IPS DF 4.7 (cell line): ENCODE measurements around the gene SKIL.

Source experiments
- DNase-seq: peaks from one replicate; pipeline ENCODE4 v3.0.0-alpha.2; 2013; ENCODE audit warnings: low spot score; ENCODE audit errors: extremely low read depth

Gene SKIL

DNA sequence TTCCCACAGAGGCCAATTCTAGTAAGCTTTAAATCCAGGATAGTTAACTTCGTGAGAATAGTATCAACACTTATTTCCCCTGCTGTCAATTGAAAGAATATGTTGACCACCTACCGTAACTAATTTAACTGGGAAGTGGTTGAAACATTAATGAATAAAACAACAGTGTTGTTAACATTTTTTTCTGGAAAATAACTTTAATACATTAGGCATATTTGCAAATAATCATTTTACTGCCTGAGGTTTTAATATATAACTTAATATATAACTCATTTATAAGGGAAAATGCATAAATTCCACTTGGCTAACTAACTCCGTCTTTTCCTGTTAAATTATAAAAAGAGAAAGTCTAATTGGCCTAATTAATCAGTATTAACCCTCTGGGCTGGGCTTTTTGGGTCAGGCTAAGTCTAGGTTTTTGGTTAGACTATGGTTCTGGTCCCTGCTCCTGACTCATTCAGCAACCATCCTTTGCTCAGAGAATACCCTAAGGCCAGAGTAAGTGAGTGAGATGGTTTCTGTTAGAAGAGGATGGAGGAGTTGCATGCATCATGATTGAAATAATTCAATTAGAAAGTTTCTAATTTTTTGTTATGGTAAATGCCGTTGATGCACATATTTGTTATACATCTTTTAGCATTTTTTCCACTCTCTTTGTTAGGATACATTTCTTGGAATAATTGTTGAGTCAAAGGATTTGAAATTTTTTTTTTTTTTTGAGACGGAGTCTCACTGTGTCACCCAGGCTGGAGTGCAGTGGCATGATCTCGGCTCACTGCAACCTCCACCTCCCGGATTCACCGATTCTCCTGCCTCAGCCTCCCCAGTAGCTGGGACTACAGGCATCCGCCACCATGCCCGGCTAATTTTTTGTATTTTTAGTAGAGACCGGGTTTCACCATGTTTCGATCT is 10.8 kb upstream of the SKIL start:
- no peak for DNase-seq

DNA sequence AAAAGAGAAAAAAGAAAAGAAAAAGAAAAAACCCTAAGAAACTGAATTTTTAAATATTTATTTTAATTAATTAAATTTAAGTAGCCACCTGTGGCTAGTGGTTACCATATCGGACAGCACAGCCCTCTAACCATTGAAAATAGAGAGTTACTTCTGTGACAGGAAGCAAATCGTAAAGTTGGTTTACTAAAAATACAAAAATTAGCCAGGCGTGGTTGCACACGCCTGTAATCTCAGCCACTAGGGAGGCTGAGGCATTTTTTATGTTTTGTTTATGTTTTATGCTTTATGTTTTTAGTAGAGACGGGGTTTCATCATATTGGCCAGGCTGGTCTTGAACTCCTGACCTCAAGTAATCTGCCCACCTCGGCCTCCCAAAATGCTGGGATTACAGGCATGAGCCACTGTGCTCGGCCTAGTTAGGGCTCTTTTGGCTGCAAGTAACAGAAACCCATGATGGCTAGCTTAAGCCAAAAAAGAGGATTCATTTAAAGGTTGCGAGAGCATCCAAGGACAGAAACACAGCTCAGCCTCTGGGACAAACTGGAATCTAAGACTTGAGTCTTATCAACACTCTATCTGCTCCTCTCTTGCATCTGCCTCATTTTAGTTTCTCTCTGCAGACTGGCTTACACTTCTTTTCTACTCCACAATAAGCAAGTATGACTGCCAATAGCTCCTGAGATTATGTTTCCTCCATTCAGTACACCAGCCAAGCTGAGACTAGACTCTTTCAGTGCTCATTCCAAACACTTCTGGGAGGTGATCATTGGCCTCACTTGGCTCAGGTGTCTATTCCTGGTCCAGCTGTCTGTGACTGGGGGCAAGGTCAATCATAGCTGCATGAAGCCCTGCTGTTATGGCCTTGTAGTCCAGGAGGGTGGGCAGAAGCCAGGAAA is 6.8 kb upstream of the SKIL start:
- no peak for DNase-seq

DNA sequence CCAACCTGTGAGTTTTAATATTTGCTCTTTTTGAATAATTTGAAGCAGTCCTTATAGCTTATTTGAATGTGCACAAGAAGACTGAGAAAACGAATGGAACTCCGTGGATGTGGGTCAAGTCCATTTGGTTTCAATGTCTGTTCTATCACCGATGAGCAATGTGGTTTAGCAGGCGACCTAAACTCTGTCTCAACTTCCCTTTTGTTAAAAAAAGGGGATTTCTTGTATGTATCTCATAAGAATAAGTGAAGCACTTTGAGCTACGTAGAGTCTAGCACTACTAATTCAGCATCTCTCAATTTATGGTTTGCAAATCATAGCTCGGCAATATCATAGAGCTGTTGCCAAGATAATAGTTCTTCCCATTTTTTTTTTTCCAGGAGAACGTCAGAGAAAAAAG is 4.6 kb upstream of the SKIL start:
- DNase-seq: no peak

DNA sequence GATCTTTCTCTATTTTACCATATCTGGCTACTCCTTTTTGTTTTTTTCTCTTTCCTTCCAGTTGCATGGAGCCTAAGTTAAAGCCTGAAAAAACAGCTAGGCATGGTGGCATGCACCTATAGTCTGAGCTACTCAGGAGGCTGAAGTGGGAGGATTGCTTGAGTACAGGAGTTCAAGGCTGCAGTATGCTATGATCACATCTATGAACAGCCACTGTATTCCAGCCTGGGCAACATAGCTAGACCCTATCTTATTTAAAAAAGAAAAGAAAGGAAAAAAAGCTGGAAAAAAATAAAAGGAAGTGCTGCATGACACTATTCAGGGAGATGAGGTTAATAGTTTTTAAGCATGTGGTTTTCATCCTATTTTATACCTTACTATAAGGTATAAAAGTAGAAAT is 4.0 kb upstream of the SKIL start:
- DNase-seq: no peak

DNA sequence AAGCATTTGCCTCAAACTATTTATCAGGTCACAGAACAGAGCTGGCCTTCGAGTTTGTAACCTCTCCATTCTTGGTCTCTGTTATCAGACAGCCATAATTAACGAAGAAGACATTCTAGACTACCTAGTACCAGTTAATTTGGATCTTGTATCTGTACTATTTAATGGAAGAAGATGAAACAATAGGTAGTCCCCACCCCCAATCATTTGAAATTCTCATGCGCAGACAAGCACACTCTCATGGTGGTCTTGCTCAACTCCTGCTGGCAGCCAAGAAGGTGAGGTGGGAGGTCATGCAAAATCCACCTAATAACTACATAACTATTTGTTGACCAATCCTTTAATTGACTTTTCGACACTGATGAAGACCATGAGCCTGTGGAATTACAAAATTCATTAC is 2.8 kb upstream of the SKIL start:
- DNase-seq: no peak

DNA sequence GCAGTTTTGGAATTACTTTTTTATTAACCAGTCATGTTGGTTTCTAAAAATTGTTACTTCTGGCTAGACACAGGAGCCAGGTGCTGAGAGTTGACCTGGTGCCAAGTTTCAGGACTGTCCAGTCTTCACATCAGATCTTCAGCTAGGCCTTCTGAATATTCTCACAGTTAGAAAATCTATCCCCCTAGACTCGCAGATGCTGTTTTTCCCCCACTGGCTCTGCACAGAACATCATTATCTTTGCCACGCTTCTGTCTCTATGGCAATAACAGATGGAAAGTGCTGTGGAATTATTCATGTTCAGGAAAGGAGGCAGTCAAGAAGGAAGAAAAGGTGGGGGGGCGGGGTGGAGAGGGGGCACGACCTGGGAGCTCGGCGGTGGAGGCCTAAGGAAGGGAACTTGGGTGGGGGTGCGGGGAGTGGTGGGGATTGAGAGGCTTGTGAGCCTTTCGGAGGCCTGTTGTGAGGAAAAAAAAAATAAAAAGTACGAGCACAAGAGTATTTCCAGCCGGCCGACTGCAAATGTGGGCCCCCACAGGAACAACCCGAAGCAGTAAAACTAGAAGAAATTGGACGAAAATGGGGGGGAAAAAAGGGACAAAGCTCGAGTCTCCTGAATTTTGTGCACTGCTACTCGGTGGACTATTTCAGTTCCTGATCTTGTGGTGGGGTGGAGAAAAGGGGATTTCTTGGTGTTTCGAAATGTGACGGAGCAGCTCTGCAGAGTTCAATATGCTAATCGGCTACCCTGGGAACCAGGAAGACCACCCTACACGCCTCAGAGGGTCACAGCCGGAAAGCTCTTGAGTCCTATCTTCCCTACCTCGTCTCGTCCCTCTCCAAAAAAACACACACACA is 1.5 kb upstream of the SKIL start:
- DNase-seq: no peak

DNA sequence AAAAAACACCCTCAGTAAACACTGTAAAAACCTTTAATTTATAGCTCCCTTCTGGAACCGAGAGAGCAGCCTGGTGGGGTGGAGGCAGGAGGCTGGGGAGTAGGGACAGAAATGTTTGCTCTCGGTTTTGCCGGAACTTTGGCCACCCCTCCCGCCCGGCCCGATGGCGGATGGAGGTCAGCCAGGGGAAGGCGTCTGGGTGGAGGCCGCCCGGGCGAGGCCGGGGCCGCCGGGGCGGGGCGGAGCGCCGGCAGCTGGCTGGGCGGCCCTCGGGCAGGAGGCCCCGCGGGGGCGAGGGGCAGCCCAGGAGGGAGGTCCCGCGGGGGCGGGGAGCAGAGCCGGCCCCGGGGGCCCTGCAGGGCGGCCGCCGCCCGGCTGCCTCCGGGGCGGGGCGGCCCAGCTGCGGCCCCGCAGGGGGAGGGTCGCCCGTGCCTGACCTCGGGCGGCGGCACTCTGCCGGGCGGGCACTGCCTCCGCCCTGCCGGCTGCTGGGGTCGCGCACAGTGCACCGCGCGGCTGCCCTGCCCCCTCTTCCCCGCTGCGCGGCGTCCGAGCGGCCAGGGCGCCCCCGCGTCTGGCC is 829 bp upstream of the SKIL start:
- DNase-seq: no peak

DNA sequence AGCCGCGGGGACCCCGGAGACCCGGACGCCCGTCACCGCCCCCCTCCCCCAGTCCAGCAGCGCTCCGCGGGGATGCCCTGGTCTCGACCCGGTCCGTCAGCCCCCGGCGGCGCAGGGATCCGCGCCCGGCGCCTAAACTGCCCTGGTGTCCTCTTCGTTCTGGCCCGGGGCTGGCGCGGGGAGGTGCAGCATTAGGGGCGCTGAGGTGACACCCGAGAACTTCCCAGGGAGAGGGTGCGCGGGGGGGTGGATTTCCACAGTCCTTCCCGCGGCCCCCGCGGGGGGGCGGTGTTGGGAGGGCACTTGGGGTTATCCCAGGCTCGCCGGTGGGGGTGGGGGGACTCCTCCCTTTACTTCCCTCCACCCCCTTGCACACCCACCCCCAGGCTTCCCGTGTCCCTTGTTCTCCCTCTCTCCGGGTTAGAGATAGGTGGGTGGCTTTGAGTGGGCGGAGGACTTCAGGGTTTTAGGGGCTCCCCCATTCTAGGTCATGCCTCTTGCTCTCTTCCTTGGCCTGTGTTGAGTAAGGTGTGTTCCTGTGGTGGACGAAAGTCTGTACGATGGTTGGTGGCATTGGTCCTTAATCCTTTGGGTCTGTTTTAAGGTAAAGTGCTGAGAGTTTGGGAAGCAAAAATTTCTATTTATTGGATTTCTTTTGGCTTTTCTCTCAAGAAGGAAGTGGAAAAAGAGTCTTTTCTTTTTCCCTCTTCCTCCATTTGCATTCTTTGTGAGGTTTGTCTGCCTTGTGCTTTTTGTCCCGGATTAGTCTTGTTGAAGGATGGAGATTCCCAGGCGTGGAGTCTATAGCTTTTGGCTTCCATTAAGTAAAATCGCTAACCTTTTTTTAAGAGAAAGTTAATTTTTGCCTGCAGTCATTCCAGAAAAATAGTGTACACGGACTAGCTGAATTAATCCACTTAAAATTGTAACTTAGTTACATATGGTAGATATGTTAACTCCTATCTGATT is 811 bp downstream of the SKIL start:
- no peak for DNase-seq

DNA sequence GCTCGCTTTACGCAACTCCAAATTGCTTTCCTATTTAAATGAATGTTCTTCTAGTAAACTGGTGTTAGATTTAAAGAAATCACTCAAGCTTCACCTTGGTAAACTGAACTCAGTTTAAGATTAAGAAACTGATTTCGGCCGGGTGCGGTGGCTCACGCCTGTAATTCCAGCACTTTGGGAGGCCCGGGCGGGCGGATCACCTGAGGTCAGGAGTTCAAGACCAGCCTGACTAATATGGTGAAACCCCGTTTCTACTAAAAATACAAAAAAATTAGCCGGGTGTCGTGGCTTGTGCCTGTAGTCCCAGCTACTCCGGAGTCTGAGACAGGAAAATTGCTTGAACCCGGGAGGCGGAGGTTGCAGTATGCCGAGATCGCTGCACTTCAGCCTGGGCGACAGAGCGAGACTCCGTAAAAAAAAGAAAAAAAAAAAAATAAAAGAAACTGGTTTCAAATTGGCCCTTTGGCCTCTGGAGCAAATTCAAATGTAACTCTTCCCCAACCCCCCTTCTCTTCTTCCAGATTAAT is 1.7 kb downstream of the SKIL start:
- no peak for DNase-seq

DNA sequence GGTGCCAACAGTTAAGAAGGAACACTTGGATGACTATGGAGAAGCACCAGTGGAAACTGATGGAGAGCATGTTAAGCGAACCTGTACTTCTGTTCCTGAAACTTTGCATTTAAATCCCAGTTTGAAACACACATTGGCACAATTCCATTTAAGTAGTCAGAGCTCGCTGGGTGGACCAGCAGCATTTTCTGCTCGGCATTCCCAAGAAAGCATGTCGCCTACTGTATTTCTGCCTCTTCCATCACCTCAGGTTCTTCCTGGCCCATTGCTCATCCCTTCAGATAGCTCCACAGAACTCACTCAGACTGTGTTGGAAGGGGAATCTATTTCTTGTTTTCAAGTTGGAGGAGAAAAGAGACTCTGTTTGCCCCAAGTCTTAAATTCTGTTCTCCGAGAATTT is 3.0 kb downstream of the SKIL start:
- no peak for DNase-seq

DNA sequence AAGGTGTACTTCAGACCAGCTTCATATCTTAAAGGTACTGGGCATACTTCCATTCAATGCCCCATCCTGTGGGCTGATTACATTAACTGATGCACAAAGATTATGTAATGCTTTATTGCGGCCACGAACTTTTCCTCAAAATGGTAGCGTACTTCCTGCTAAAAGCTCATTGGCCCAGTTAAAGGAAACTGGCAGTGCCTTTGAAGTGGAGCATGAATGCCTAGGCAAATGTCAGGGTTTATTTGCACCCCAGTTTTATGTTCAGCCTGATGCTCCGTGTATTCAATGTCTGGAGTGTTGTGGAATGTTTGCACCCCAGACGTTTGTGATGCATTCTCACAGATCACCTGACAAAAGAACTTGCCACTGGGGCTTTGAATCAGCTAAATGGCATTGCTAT is 3.4 kb downstream of the SKIL start:
- no peak for DNase-seq

DNA sequence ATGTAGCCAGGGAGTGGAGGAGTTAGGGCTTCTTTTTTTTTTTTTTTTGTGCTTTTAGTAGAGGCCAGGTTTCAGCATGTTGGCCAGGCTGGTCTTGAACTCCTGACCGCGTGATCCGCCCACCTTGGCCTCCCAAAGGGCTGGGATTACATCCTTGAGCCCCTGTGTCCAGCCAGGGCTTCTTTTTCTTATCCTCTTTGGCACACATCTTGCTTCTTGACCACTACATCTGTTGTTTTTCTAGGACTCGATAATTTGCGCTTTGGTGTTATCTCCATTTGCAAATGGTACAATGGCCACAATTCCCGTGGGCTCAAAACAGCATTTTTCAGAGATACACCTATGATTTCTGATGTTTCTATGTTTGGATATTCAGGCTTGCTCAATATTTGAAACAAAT is 4.2 kb downstream of the SKIL start:
- no peak for DNase-seq

DNA sequence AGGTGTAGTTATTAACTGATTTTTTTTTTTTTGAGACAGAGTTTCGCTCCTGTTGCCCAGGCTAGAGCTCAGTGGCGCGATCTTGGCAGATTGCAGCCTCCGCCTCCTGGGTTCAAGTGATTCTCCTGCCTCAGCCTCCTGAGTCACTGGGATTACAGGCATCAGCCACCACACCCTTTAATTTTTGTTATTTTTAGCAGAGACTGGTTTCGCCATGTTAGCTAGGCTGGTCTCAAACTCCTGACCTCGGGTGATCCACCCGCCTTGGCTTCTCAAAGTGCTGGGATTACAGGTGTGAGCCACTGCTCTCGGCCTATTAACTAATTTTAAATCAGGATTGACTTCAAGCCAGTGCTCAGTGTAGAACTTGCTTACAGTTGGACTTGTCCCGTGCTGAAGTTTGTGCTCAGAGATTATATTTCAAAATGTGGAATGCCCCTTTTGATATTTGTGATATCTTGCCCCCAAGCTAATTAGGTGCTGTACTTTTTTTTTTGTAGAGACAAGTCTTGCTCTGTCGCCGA is 6.0 kb downstream of the SKIL start:
- no peak for DNase-seq

DNA sequence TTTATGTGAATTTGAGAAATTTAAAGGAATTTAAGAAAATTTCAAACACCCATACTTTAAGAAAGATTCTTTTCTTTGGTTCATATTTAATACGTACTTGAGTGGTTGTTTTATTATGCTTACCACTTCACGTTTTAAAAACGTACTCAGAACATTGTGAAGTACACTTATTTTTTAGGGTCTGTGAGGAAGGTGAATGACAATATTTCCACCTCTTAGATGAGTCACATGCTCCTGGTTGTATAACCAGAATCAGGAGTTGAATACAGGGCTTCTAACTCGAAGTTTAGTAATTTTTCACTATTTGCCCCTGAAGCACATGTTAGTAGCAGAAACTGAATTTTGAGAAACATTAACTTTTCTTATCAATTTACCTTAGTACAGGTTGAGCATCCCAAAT is 7.5 kb downstream of the SKIL start:
- DNase-seq: no peak

DNA sequence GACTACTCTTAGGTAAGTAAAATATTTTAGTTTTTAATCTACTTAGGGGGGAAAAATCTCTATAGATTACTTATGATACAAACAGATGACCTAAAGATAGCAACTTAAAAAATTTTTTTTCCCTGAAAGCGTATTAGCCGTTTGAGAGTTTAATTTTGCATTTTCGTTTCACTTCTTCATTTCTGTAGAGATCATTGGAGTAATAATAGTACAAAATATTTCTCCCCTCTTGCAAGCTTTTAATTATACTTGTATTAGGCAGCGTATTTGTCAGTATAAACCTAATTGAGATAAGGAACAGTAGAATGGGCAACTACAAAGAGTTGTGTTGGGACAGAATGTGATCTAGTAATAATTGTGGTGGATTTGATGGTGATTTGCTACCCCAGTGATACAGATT is 10.3 kb downstream of the SKIL start:
- no peak for DNase-seq

DNA sequence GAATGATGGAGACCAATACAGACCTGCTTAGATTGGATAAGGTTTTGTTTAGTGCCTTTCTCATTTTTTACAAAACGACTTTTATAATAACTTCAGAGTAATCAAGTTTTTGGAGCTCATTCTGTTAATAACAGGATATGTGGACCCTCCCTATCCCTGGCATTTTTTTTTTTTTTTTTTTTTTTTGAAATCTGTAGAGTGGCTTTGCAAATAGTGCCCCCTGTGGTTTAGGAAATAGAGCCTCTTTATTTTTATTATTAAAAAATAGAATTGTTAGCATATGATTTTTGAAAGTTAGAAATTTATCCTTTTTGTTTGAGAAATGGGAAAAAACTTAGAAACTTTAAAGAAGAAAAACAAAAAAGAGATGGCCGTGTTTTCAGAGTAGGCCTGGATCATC is 11.4 kb downstream of the SKIL start:
- no peak for DNase-seq

DNA sequence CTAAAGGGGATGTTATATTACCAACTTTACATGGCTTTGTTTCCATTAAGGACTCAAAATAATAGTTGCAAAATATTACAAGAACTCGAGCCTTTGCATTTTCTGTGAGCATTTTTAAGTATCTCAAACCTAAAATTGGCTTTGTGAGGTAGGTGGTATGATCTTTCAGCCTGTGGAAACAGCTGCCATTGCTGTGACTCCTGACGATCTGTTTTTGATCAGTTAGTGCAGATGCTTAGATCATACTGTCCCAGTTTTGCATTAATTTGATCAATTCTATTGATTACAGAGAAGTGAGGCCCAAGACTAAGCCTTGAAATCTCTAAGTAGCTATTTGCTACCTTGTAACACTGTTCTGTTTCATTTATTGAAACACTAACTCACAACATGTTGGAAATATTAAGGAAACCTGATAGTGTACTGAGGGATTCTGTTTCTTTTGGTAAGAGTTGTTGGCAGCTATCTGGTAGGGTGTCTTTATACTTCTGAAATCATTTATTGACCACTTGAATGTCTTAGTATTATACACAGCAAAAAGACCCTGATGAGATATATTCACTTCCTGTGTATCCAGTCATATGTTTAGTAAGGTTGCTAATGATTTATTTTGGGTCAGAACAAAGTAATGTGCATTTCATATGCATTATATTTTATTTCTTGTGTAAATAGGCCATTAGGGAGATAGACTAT is 14.8 kb downstream of the SKIL start:
- no peak for DNase-seq

DNA sequence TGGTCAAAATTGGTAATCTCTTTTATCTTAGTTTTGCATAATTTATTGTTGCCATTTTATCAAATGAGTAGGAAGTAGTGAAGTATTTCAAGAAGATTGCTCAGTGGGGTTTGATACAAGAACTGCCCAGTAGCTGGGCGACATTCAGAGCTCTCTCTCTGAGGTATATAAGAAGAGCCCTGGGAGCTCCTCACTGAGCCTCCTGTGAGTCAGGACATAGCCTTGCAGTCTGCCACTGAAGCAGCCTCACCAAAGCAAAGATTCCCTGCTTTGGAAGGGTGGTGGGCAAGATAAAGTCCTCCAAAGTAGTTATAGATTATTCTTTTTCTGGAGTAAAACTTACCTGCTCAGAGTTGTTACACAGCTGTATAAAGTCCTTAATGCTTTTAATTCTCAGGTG is 26.1 kb downstream of the SKIL start:
- no peak for DNase-seq

DNA sequence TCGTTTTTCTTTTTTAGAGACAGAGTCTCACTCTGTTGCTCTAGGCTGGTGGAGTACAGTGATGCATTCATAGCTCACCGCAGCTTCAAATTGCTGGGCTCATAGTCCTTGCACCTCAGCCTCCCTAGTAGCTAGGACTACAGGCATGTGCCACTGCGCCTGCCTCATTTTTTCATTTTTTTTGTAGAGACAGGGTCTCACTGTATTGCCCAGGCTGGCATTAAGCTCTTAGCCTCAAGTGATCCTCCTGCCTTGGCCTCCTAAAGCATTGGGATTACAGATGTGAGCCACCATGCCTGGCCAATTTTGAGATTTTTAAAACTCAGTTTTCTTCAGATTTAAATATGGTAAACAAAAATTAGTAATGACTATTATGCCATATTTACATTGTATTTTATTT is 29.0 kb downstream of the SKIL start:
- no peak for DNase-seq
